Astrocyte of the spinal cord (primary cell): ENCODE measurements around the gene ASH1L.

Experiments
- DNase-seq: peaks from one replicate; pipeline ENCODE4 v3.0.0; 2011; ENCODE audit warnings: low read depth, low spot score
- H3K4me3 ChIP-seq: 2 replicates; pipeline ENCODE4 v1.5.1; 2011; ENCODE audit warnings: low read depth, mild to moderate bottlenecking, low read length, moderate library complexity
- CTCF ChIP-seq: IDR thresholded peaks from 2 replicates; pipeline ENCODE4 v1.5.1; 2012; ENCODE audit warnings: low read depth, mild to moderate bottlenecking, low read length, inconsistent platforms
- in situ Hi-C: cut with HindIII; loops from 2 replicates; pipeline ENCODE4 v1.10.0; 2017; ENCODE audit warnings: low sequenced_read_pairs

Gene ASH1L

DNA sequence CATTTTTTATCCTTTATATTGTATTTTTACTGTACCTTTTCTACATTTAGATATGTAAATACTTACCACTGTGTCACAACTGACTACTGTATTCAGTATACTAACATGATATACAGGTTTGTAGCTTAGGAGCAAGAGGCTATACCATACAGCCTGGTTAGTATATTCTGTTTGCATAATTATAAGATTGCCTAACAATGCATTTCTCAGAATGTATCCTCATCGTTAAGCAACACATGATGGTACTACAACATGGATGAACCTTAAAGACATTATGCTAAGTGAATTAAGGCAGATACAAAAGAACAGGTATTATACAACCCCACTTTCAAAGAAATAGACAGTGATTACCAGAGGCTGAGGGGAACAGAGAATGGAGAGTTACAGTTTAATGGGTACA, 179.2 kb downstream of the ASH1L start:
- no peak for DNase-seq
- H3K4me3 ChIP-seq: no peak overlapping the region
- TF ChIP-seq CTCF: no peak
- in situ Hi-C loops: no loop called here

GRCh38 chr1:155379631-155380090, 182.9 kb downstream of the ASH1L start:
- no peak overlapping the region for H3K4me3 ChIP-seq
- in situ Hi-C loops: no loop called here
- TF ChIP-seq CTCF: no peak
- DNase-seq: peak; percentile 86

DNA sequence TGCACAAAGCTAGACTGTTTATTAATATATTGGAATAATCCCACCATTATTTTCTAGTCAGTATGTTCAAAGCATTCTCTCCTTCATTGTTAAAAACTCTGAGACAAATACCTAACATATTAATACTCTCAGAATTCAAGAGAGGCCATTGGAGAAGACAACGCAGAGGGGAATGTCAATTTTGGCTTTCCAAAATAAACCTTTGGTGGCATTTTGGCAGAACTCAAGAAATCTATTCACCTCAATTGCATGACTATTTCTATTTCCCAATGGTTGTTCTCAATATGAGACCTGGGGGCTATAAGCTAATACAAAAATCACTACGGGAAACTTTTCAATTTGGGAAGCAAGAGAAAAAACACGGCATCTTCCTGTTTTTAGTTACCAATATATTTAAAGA, 183.4 kb downstream of the ASH1L start:
- in situ Hi-C loops: no loop called here
- no peak for DNase-seq
- no peak for TF ChIP-seq CTCF
- H3K4me3 ChIP-seq: no peak overlapping the region

DNA sequence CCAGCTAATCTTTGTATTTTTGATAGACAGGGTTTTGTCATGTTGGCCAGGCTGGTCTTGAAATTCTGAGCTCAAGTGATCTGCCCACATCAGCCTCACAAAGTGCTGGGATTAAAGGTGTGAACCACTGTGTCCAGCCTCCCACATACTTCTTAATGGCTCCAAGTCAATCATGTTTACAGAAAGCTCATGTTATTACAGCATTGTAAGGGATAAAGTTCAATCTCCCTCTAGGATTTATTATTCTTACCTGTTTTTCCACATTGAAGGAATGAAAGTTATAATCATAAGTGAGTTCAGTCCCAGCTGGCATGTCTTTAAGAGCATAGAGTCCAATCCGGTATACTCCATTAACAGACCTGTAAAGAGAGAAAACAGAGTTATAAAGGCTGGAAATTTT, 202.6 kb downstream of the ASH1L start:
- no peak for DNase-seq
- in situ Hi-C loops: no loop called here
- TF ChIP-seq CTCF: no peak
- no peak overlapping the region for H3K4me3 ChIP-seq

DNA sequence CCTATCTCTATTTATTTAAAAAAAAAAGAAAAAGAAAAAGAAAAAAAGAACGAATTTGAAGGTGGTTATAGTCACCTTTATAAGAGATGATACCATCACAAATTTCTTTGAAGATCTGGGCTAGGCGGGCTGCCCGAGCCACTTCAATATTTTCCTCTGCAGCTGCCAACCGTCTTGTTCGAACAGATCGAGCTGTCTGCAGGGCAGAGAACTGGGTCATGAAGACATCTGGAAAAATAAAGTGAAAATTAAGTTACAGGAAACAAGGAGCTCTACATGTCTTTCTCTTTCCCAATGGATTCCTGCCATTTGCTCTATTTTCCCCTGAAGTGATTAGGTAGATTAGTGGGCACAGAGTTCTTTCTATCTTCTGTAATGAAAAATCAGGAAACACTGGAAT, 210.0 kb downstream of the ASH1L start:
- TF ChIP-seq CTCF: no peak
- in situ Hi-C loops: no loop called here
- DNase-seq: no peak
- H3K4me3 ChIP-seq: no peak overlapping the region

GRCh38 chr1:155342842-155343241, 219.8 kb downstream of the ASH1L start:
- H3K4me3 ChIP-seq: no peak overlapping the region
- in situ Hi-C loops: no loop called here
- no peak for DNase-seq
- no peak for TF ChIP-seq CTCF

DNA sequence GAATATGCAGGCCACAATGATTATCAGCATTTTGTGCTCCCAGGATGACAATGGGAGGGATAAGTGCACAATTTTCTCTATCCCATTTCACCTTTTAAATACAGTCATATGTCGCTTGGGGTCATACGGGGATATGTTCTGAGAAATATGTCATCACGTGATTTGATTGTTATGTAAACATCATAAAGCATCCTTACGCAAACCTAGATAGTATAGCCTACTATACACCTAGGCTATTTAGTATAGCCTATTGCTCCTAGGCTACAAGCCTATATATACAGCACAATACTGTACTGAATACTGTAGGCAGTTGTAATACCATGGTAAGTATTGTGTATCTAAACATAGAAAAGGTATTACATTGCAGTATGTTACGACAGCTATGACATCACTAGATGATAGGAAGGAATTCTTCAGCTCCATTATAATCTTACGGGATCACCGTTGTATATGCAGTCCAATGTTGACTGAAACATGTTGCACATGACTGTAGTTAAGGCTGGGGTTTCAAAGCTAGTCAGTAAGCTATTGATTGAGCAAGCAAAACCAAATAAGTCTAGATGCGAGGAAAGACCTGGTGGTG, 223.0 kb downstream of the ASH1L start:
- no peak overlapping the region for H3K4me3 ChIP-seq
- in situ Hi-C loops: no loop called here
- DNase-seq: no peak
- no peak for TF ChIP-seq CTCF
